HepG2 (cell line): ENCODE measurements around the gene MED28. TPM values are rescaled to one million over a fixed set of nuclear protein-coding genes. Genes with fewer than 3 reads are reported as not detected.

Experiments used
- ARID5B ChIP-seq: IDR thresholded peaks from 2 replicates; pipeline ENCODE4 v1.4.0; 2020; ENCODE audit warnings: mild to moderate bottlenecking, missing genetic modification reagents
- EHMT2 ChIP-seq: fragments of 200-600 bp; sonication (generic); IDR thresholded peaks from 2 replicates; pipeline ENCODE4 v1.7.0; 2017; ENCODE audit warnings: antibody characterized with exemption, low read depth, low read length, borderline replicate concordance
- FOXM1 ChIP-seq: sonication (generic); formaldehyde crosslinking; IDR thresholded peaks from 2 replicates; pipeline ENCODE4 v1.5.0; 2020; ENCODE audit warnings: missing genetic modification reagents
- LBX2 ChIP-seq: sonication (generic); formaldehyde crosslinking; IDR thresholded peaks from 2 replicates; pipeline ENCODE4 v1.5.0; 2020; ENCODE audit warnings: missing genetic modification reagents, mild to moderate bottlenecking, borderline replicate concordance
- RNF219 ChIP-seq: sonication (generic); formaldehyde crosslinking; IDR thresholded peaks from 2 replicates; pipeline ENCODE4 v1.5.0; 2020; ENCODE audit warnings: mild to moderate bottlenecking, missing genetic modification reagents
- polyA plus RNA-seq, 8 experiments: library from polyadenylated mRNA; depleted of rRNA in 3 of 8; stranded (reverse) in 7 of 8; unstranded in 1 of 8; fragments of >200 nt; fragmentation: Illumina TruSeq in 4 of 8; extraction: Trizol in 4 of 8; gene quantifications; 2 replicates each; pipeline versions ENCODE4 v1.2.1 to v1.2.3, GENCODE V29; 2011 to 2016; ENCODE audit warnings: low read depth in 4 of 8, missing spikeins in 1 of 8, mixed read lengths in 1 of 8; ENCODE audit not compliant: insufficient read depth in 1 of 8
- total RNA-seq, 5 experiments: library from RNA; depleted of rRNA; stranded (reverse); fragments of >200 nt; fragmentation: Illumina TruSeq; extraction: Trizol; gene quantifications; 2 replicates each; pipeline ENCODE4 v1.2.3, GENCODE V29; 2016; ENCODE audit warnings: low read depth in 1 of 5

MED28 gene
- total and polyA plus RNA-seq, 2 of the 13 experiments (the other 11 are each of a cell fraction or from before 2014, with no cell fraction given) = 41.3 to 65.7 TPM

DNA sequence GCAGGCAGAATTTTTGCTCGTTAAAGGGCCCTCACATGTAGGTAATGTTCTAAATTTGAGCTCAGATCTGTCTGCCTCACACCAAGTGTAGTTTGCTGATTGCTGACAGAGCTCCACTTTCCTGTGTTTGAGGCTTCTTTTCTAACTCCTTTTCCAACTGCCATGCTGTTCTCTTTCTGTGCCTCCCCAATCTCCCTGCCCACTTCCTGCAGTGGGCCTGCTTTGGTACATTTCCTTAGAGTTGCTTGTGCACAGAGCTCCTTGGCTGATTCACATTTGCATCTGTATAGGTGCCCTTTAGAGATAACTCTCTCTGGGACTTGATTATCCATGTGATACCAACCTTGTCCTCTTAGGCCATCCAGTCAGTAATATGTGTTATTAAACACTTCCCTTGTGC is 4.5 kb downstream of the MED28 start (continued):
- TF ChIP-seq ARID5B (CRISPR knock-in tag) (no peak), RNF219 (CRISPR knock-in tag) (no peak), FOXM1 (CRISPR knock-in tag) (no peak), EHMT2 (no peak), LBX2 (CRISPR knock-in tag) (no peak)
